Astrocyte of the spinal cord (primary cell): ENCODE results near the gene LEF1.

ENCODE experiments used
- DNase-seq: peaks from one replicate; pipeline ENCODE4 v3.0.0; 2011; ENCODE audit warnings: low read depth, low spot score
- H3K4me3 ChIP-seq: 2 replicates; pipeline ENCODE4 v1.5.1; 2011; ENCODE audit warnings: low read depth, mild to moderate bottlenecking, low read length, moderate library complexity
- in situ Hi-C: cut with HindIII; loops from 2 replicates; pipeline ENCODE4 v1.10.0; 2017; ENCODE audit warnings: low sequenced_read_pairs
- TF ChIP-seq, protein P1 (sequence below): IDR thresholded peaks from 2 replicates; pipeline ENCODE4 v1.5.1; 2012; ENCODE audit warnings: low read depth, mild to moderate bottlenecking, low read length, inconsistent platforms

Gene LEF1

DNA sequence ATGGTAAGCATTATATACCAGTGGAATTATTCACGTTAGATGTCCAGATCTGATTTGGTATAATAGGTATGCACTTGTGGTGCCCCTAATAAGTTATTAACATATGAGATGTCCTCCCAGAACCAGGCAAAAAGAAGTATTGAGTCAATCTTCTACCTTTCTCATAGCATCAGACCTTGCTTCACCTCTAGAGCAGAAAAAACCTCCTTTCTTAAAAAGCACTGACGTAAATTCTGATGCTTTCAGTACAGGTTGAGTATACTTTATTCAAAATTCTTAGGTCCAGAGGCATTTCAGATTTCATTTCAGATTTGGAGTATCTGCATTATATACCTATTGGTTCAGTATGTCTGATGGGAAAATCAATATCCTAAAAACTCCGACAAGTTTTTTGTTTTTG is 22.4 kb downstream of the LEF1 start:
- no peak for DNase-seq
- TF ChIP-seq, protein P1, sequence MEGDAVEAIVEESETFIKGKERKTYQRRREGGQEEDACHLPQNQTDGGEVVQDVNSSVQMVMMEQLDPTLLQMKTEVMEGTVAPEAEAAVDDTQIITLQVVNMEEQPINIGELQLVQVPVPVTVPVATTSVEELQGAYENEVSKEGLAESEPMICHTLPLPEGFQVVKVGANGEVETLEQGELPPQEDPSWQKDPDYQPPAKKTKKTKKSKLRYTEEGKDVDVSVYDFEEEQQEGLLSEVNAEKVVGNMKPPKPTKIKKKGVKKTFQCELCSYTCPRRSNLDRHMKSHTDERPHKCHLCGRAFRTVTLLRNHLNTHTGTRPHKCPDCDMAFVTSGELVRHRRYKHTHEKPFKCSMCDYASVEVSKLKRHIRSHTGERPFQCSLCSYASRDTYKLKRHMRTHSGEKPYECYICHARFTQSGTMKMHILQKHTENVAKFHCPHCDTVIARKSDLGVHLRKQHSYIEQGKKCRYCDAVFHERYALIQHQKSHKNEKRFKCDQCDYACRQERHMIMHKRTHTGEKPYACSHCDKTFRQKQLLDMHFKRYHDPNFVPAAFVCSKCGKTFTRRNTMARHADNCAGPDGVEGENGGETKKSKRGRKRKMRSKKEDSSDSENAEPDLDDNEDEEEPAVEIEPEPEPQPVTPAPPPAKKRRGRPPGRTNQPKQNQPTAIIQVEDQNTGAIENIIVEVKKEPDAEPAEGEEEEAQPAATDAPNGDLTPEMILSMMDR: no peak
- H3K4me3 ChIP-seq: no peak overlapping the region
- in situ Hi-C loops: no loop called here

DNA sequence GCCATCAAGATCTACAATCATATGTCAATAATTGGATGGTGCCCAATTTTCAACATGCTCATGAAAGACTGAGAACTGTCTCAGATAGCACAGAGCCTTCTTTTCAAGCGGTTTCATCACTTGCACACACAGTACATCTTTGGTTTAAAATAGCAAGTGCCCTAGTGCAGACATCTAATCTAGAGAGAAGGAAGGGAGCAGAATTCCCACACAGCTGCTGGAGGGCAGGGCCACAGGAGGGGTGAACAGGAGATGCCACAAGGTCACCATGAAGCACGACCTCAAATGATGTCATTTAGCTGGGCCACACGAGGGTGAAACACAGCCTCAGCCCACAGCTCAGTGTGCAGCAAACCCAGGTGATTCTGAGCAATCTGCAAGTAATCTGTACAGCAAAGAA is 24.3 kb downstream of the LEF1 start:
- in situ Hi-C loops: no loop called here
- TF ChIP-seq, protein P1: no peak
- no peak for DNase-seq
- H3K4me3 ChIP-seq: no peak overlapping the region

DNA sequence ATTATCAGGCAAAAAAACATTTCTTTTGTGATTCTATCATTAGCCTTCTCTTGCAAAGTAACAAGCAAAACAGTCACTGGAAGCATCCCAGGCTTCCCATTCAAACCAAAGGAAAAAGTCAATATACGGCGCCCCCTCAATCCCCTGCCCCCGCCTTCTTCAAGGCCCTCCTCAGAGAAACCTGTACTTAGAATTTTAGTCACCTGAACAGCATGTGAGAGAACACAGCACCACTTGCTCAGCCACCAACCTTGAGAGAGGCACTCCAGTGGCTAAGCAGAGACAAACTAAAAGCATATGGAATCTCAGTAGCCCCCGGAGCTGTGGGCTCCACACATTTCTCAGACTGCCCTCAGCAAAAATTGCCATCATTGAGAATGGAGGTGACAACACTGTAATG is 25.2 kb downstream of the LEF1 start:
- no peak overlapping the region for H3K4me3 ChIP-seq
- TF ChIP-seq, protein P1: no peak

DNA sequence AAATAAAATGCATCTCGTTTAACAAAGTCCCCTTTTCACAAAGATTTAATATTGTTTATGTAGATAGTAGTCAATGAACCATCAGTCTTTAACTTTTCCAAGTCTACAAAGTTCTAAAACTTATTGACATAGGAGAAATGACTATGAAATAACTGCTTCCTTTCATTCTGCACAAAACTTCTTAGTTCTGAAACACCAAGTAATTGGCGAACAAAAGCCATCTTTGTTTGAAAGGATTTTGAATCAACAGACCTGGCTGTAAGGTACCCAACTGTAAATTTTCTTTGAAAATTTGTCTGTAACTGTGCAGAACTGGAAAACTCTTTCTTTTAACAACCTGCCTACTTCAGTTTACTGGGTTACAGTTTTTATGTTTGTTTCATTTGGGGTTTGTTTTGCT is 25.9 kb downstream of the LEF1 start:
- H3K4me3 ChIP-seq: no peak overlapping the region
- in situ Hi-C loops: no loop called here
- TF ChIP-seq, protein P1: no peak
- no peak for DNase-seq

More for the DNA sequence above, 25.2 kb downstream of the LEF1 start:
- in situ Hi-C loops: no loop called here
- no peak for DNase-seq

DNA sequence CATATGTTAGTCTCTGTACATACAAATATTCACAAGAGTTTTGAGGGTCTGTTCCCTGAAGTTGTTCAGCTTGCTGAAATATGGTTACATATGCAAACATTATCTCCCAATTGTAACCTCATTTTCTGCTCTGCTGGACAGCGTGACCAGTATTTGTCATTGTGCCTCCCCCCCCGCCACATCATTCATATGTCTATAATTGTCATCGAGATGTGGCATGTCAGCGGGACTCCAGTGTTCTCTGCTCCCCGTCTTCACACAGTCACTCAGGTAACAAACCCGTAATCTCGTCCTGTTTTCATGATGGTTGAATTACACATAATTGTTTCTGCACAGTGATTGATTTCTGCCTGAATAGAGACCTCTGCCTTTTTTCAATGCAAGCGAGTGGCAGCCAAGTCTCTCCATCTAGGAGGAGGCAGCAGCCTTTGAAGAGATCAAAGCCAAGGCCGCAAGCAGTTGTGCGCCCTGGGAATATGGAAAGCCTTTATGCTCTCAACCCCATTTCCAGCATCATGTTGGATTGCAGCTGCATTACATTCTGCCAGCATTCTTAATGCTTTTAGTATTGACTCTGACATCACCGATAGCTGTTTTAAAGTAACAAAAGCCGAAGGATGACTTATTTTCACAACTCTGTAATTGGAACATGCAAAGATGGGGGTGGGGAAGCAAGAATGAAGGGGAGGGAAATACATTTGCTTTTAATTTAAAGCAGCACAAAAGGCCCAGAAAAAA is 27.4 kb downstream of the LEF1 start:
- no peak for DNase-seq
- no peak overlapping the region for H3K4me3 ChIP-seq
- TF ChIP-seq, protein P1: no peak
- in situ Hi-C loops: no loop called here

DNA sequence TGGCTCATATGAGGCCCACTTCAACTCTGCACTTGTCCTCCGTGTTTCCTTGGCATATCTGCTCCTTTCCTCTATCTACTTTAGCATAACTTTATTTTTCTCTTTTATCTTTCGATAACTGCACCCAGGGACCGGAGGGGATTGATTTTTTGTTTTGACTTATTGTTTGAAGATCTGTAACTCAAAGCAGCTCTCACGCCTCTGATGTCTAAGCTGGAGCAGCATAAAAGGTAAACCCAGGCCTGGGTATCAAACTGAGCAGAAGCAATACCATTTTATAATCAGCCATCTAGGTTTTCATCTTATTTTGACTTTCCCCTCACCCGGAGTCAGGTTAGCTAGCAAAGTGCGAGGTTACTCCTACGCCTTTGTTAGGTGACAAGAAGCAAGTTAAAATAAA is 28.4 kb downstream of the LEF1 start:
- no peak overlapping the region for H3K4me3 ChIP-seq
- TF ChIP-seq, protein P1: no peak
- in situ Hi-C loops: no loop called here
- DNase-seq: no peak
